ENCODE measurements around the gene KIAA0825. TPM values are rescaled to one million over a fixed set of nuclear protein-coding genes. Genes with fewer than 3 reads are reported as not detected.
A peak's percentile ranks its signal among the peaks of the same experiment; 100 is the strongest.

The KIAA0825 gene
- total RNA-seq, 3 donors from 2014 or later (not counting 1 experiment from before 2014, with no cell fraction given), result 2.4 to 5.0 (median 4.8) TPM

GRCh38 chr5:94623877-94624276, 5.5 kb upstream of the KIAA0825 start:
- DNase-seq (no peak), ATAC-seq (no peak)
- peaks cover 7% of the 10 kb centered on the region for H3K4me1 ChIP-seq (ENCODE audit: control insufficient read depth, insufficient read depth, low read length)
- no peaks in the 10 kb centered on the region for H3K9me3 ChIP-seq (ENCODE audit: control insufficient read depth, insufficient read depth, low read length)
- peaks cover 16 to 17% of the 10 kb centered on the region in 2 donors for H3K4me1 Mint-ChIP-seq
- no peaks in the 10 kb centered on the region for H3K36me3 ChIP-seq (ENCODE audit: control insufficient read depth, insufficient read depth, low read length)
- H3K4me3 ChIP-seq (ENCODE audit: low read length), result no peak overlapping the region
- TF ChIP-seq CTCF (IDR thresholded peaks at IDR 0.05), result no peak
- intact Hi-C loops (cut with micrococcal nuclease), result no loop called here
- 83% methylated on average over 1 of the region's 2 CpGs for WGBS (ENCODE audit: insufficient coverage)
- H3K36me3 Mint-ChIP-seq, result no peaks in the 10 kb centered on the region
- no peaks in the 10 kb centered on the region for H3K27me3 ChIP-seq (ENCODE audit: control insufficient read depth, insufficient read depth, low read length)
- H3K27ac ChIP-seq (ENCODE audit: low read length), result no peak overlapping the region
- no peak overlapping the region for H3K4me3 Mint-ChIP-seq
- H3K27ac Mint-ChIP-seq, result no peak overlapping the region
- H3K27me3 Mint-ChIP-seq (ENCODE audit: low read depth in 2 of 2), result no peaks in the 10 kb centered on the region
- no peaks in the 10 kb centered on the region for H3K9me3 Mint-ChIP-seq

- Mint-ChIP-seq H3K36me3 (no peaks in the 10 kb centered on the region), H3K4me3 (no peak overlapping the region), H3K9me3 (no peaks in the 10 kb centered on the region), H3K4me1 (peaks cover 19 to 21% of the 10 kb centered on the region in 2 donors), H3K27ac (no peak overlapping the region), H3K27me3 (ENCODE audit: low read depth in 2 of 2) (no peaks in the 10 kb centered on the region)
- no peak for TF ChIP-seq CTCF (IDR thresholded peaks at IDR 0.05)
- ATAC-seq, result no peak
- Histone ChIP-seq H3K4me1 (ENCODE audit: control insufficient read depth, insufficient read depth, low read length) (peaks cover 7% of the 10 kb centered on the region), H3K27me3 (ENCODE audit: control insufficient read depth, insufficient read depth, low read length) (no peaks in the 10 kb centered on the region), H3K9me3 (ENCODE audit: control insufficient read depth, insufficient read depth, low read length) (no peaks in the 10 kb centered on the region), H3K4me3 (ENCODE audit: low read length) (no peak overlapping the region), H3K36me3 (ENCODE audit: control insufficient read depth, insufficient read depth, low read length) (no peaks in the 10 kb centered on the region), H3K27ac (ENCODE audit: low read length) (no peak overlapping the region)
- no peak for DNase-seq
- intact Hi-C loops (cut with micrococcal nuclease), result no loop called here
Measured at GRCh38 chr5:94623011-94623410, 4.6 kb upstream of the KIAA0825 start.

GRCh38 chr5:94621763-94622162, 3.4 kb upstream of the KIAA0825 start:
- H3K4me3 Mint-ChIP-seq, result peak overlapping the region; percentile 21
- peaks cover 11% of the 10 kb centered on the region for H3K4me1 ChIP-seq (ENCODE audit: control insufficient read depth, insufficient read depth, low read length)
- H3K27me3 Mint-ChIP-seq (ENCODE audit: low read depth in 2 of 2), result no peaks in the 10 kb centered on the region
- H3K9me3 ChIP-seq (ENCODE audit: control insufficient read depth, insufficient read depth, low read length), result no peaks in the 10 kb centered on the region
- no peak for ATAC-seq
- no peak for TF ChIP-seq CTCF (IDR thresholded peaks at IDR 0.05)
- H3K36me3 Mint-ChIP-seq, result no peaks in the 10 kb centered on the region
- H3K4me1 Mint-ChIP-seq, result peaks cover 26 to 31% of the 10 kb centered on the region in 2 donors
- peak in 1 of 2 donors; percentile 3 for DNase-seq
- WGBS (ENCODE audit: insufficient coverage), result 84% methylated on average over 3 of the region's 5 CpGs
- H3K27me3 ChIP-seq (ENCODE audit: control insufficient read depth, insufficient read depth, low read length), result no peaks in the 10 kb centered on the region
- H3K27ac Mint-ChIP-seq, result peak overlapping the region in 1 of 2 donors; percentile 10
- intact Hi-C loops (cut with micrococcal nuclease), result no loop called here
- no peak overlapping the region for H3K4me3 ChIP-seq (ENCODE audit: low read length)
- H3K36me3 ChIP-seq (ENCODE audit: control insufficient read depth, insufficient read depth, low read length), result no peaks in the 10 kb centered on the region
- no peaks in the 10 kb centered on the region for H3K9me3 Mint-ChIP-seq
- no peak overlapping the region for H3K27ac ChIP-seq (ENCODE audit: low read length)

GRCh38 chr5:94620256-94620655, 1.9 kb upstream of the KIAA0825 start:
- no peaks in the 10 kb centered on the region for H3K27me3 ChIP-seq (ENCODE audit: control insufficient read depth, insufficient read depth, low read length)
- no peaks in the 10 kb centered on the region for H3K9me3 Mint-ChIP-seq
- H3K9me3 ChIP-seq (ENCODE audit: control insufficient read depth, insufficient read depth, low read length), result no peaks in the 10 kb centered on the region
- H3K4me3 ChIP-seq (ENCODE audit: low read length), result no peak overlapping the region
- no CpG with 5 or more reads among the region's 5 CpGs for WGBS (ENCODE audit: insufficient coverage)
- H3K4me1 ChIP-seq (ENCODE audit: control insufficient read depth, insufficient read depth, low read length), result peaks cover 11% of the 10 kb centered on the region
- intact Hi-C loops (cut with micrococcal nuclease), result no loop called here
- no peak for TF ChIP-seq CTCF (IDR thresholded peaks at IDR 0.05)
- H3K27ac ChIP-seq (ENCODE audit: low read length), result no peak overlapping the region
- H3K36me3 ChIP-seq (ENCODE audit: control insufficient read depth, insufficient read depth, low read length), result no peaks in the 10 kb centered on the region
- H3K27ac Mint-ChIP-seq, result peak overlapping the region in 1 of 2 donors; percentile 88
- no peaks in the 10 kb centered on the region for H3K36me3 Mint-ChIP-seq
- H3K4me1 Mint-ChIP-seq, result peaks cover 26 to 31% of the 10 kb centered on the region in 2 donors
- ATAC-seq, result no peak
- no peak for DNase-seq
- H3K4me3 Mint-ChIP-seq, result peak overlapping the region; percentile 96
- H3K27me3 Mint-ChIP-seq (ENCODE audit: low read depth in 2 of 2), result no peaks in the 10 kb centered on the region

Data from natural killer cell (primary cell).